A549 treated with DMSO at 1 μM for 4 hours (cell line): ENCODE measurements around the gene SPRY4. TPM values are rescaled to one million over a fixed set of nuclear protein-coding genes. Genes with fewer than 3 reads are reported as not detected.

ENCODE experiments used
- total RNA-seq: library from RNA; stranded (reverse); fragments of 200-300 nt; extraction: Qiagen RNA extraction; gene quantifications from 5 replicates; pipeline ENCODE4 v1.2.3, GENCODE V29; 2022; ENCODE audit warnings: low read depth

The SPRY4 gene, protein sequence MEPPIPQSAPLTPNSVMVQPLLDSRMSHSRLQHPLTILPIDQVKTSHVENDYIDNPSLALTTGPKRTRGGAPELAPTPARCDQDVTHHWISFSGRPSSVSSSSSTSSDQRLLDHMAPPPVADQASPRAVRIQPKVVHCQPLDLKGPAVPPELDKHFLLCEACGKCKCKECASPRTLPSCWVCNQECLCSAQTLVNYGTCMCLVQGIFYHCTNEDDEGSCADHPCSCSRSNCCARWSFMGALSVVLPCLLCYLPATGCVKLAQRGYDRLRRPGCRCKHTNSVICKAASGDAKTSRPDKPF
- total RNA-seq: 6.2 to 9.1 TPM (median 7.3 TPM) in 5 replicates

DNA sequence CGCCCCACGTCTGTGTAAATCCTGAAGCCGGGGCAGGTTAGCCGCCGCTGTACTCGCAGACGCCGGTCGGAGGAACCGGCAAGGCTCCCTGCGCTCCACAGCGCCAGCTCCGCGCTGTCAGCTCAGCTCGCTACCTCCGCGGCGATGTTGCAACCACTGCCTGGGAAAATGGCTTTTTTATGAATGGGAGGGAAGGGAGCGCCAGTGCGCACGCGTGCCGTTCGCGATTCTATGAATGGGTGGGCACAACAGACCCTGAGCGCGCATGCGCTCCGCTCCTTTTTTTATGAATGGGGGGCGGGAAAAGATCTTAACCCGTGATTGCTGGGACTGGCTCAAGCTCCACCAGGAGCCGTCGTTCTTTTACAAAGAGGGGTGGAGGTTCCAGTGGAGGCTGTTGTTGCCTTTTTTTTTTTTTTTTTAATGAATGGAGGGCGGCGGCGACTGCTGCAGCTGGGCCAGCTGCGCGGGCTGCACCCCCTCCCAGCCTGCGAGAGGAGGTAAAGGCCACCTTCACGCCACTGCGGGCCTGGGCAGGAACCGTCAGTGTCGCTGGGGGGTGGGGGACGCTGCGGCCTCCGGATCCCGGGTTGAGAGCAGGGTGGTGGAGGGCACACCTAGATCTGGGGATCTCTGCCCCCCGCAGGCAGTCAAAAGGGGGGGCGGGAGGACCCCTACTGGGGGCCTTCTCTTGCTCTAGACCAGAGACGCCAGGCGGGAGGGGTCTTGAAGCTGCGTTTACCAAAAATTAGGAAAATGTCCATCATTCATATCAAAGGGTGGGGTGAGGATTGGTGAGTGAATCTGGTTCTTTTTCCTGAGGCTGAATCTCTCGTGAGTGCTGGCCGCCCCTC lies at the start of gene SPRY4:
TSS of gene SPRY4 (minus strand) at position 151 of the 854 bp plus-strand sequence. CDS start 9,913 bp downstream, outside the sequence.

Other genes with a start within 250 kb of the SPRY4 start
- gene NDFIP1, start 216.2 kb downstream of the SPRY4 start, total RNA-seq: 44.3 to 60.6 TPM (median 51.9 TPM) in 5 replicates